WERI-Rb-1 (cell line): Measurements from ENCODE around the gene ARIH1.

ENCODE experiments used
- DNase-seq: peaks from one replicate; pipeline ENCODE4 v3.0.0-alpha.2; 2020
- H3K27ac ChIP-seq: fragments of 250-450 bp; sonication (Bioruptor Pico); 2 replicates; pipeline ENCODE4 v1.5.1; 2020; ENCODE audit warnings: mild to moderate bottlenecking, moderate library complexity
- H3K27me3 ChIP-seq: fragments of 250-450 bp; sonication (Bioruptor Pico); 2 replicates; pipeline ENCODE4 v1.5.1; 2021; ENCODE audit warnings: mild to moderate bottlenecking, low read depth, moderate library complexity; ENCODE audit not compliant: insufficient read depth, severe bottlenecking
- H3K36me3 ChIP-seq: fragments of 250-450 bp; sonication (Bioruptor Pico); 2 replicates; pipeline ENCODE4 v1.5.1; 2020; ENCODE audit warnings: mild to moderate bottlenecking, moderate library complexity
- H3K4me3 ChIP-seq: 2 replicates; pipeline ENCODE4 v1.5.1; 2011; ENCODE audit warnings: low read depth, mild to moderate bottlenecking, control low read depth, low read length
- H3K9me3 ChIP-seq: fragments of 250-450 bp; sonication (Bioruptor Pico); 2 replicates; pipeline ENCODE4 v1.5.1; 2021; ENCODE audit warnings: mild to moderate bottlenecking, moderate library complexity; ENCODE audit not compliant: severe bottlenecking
- CTCF ChIP-seq: IDR thresholded peaks from 2 replicates; pipeline ENCODE4 v1.5.1; 2011; ENCODE audit warnings: low read depth, mild to moderate bottlenecking, control low read depth, inconsistent platforms, low read length

Gene ARIH1

GRCh38 chr15:72482275-72482674, 8.1 kb downstream of the ARIH1 start:
- no peak overlapping the region for H3K27ac ChIP-seq
- no peak for TF ChIP-seq CTCF

GRCh38 chr15:72483279-72483678, 9.1 kb downstream of the ARIH1 start:
- Histone ChIP-seq H3K27ac (no peak overlapping the region), H3K36me3 (peaks cover 51% of the 10 kb centered on the region), H3K27me3 (no peaks in the 10 kb centered on the region), H3K9me3 (no peaks in the 10 kb centered on the region), H3K4me3 (no peak overlapping the region)
- DNase-seq, result no peak
- no peak for TF ChIP-seq CTCF

More at GRCh38 chr15:72482275-72482674, 8.1 kb downstream of the ARIH1 start:
- Histone ChIP-seq H3K4me3 (no peak overlapping the region), H3K27me3 (no peaks in the 10 kb centered on the region), H3K36me3 (peaks cover 61% of the 10 kb centered on the region), H3K9me3 (no peaks in the 10 kb centered on the region)
- DNase-seq, result no peak

DNA sequence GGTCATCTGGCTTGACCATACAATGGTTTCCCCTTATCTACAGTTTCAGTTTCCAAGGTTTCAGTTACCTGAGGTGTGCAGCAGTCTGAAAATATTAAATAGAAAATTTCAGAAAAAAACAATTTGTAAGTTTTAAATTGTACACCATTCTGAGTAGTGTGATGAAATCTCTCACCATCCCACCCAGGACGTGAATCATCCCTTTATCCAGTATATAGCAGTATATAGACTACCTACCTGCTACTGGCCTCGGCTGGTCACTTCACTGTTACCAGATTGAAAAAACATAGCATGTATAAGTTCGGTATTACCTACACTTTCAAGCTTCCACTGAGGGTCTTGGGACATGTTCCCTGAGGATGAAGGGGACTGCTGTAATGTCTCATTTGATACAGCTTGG, 12.0 kb downstream of the ARIH1 start:
- Histone ChIP-seq H3K4me3 (no peak overlapping the region), H3K9me3 (no peaks in the 10 kb centered on the region), H3K27me3 (no peaks in the 10 kb centered on the region), H3K27ac (no peak overlapping the region), H3K36me3 (peaks cover 33% of the 10 kb centered on the region)
- DNase-seq, result no peak
- TF ChIP-seq CTCF, result no peak

DNA sequence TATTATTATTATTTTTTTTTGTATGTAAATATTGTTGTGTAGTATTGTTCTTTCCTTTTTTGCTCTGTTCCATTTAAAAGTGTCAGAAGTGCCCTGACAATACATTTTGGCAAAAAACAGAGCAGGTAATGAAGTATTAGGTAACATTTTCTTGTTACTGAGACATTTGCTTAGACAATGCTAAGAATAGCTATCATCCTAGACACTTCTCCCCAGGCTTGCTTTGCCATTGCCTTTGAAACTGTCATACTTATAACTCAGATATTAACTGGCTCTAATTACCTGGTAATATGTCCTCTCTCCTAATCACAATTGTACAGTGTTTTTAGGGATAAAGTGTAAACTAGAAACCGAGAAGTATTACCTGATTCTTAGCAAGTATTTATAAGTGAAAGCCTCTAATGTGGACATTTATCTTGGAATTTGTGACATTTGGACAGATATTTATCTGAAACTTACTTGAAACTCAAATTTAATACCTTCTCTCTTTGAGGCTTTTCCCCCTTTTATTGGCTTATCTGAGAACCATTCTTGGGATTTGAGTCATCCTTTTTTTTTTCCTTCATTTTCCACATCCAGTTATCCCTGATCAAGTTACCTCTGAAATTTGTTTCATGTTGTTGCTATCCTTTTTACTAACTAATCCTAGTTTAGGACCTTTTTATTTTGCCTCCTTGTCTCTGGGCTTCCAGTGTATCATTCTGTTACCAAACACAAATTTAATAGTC, 13.1 kb downstream of the ARIH1 start:
- H3K27me3 ChIP-seq, result no peaks in the 10 kb centered on the region
- peaks cover 25% of the 10 kb centered on the region for H3K36me3 ChIP-seq
- no peak overlapping the region for H3K27ac ChIP-seq
- no peaks in the 10 kb centered on the region for H3K9me3 ChIP-seq
- no peak for TF ChIP-seq CTCF
- H3K4me3 ChIP-seq, result no peak overlapping the region
- DNase-seq, result no peak

GRCh38 chr15:72488558-72488957, 14.4 kb downstream of the ARIH1 start:
- H3K27ac ChIP-seq, result no peak overlapping the region
- no peak overlapping the region for H3K4me3 ChIP-seq
- TF ChIP-seq CTCF, result no peak
- H3K36me3 ChIP-seq, result peaks cover 25% of the 10 kb centered on the region
- DNase-seq, result no peak
- no peaks in the 10 kb centered on the region for H3K9me3 ChIP-seq
- H3K27me3 ChIP-seq, result no peaks in the 10 kb centered on the region
